Measurements from ENCODE around the gene CARD19.

DNA sequence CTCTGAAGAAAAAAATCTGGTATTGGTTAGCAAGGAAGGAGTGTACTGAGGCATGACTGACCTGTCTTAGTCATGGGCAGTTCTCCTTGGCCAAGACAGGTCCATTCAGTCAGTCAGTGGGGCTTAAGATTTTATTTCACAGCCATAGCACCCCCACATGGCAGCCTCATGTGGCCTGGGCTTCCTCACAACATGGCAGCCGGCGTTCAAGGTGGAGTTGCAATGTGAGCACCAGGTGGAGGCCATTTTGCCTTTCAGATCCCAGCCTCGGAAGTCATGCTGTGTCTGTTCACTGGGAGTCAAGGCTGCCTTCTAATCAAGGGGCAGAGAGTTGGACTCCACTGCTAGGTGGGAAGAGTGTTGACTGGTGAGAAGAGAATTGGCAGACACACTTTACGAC lies 10.3 kb upstream of the CARD19 start:
- TF ChIP-seq, protein P1, sequence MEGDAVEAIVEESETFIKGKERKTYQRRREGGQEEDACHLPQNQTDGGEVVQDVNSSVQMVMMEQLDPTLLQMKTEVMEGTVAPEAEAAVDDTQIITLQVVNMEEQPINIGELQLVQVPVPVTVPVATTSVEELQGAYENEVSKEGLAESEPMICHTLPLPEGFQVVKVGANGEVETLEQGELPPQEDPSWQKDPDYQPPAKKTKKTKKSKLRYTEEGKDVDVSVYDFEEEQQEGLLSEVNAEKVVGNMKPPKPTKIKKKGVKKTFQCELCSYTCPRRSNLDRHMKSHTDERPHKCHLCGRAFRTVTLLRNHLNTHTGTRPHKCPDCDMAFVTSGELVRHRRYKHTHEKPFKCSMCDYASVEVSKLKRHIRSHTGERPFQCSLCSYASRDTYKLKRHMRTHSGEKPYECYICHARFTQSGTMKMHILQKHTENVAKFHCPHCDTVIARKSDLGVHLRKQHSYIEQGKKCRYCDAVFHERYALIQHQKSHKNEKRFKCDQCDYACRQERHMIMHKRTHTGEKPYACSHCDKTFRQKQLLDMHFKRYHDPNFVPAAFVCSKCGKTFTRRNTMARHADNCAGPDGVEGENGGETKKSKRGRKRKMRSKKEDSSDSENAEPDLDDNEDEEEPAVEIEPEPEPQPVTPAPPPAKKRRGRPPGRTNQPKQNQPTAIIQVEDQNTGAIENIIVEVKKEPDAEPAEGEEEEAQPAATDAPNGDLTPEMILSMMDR (IDR thresholded peaks at IDR 0.05; ENCODE audit: control extremely low read depth in 1 of 3, insufficient read depth in 1 of 3, low read depth in 1 of 3, low read length in 3 of 3): no peak
- TF ChIP-seq, protein P2, sequence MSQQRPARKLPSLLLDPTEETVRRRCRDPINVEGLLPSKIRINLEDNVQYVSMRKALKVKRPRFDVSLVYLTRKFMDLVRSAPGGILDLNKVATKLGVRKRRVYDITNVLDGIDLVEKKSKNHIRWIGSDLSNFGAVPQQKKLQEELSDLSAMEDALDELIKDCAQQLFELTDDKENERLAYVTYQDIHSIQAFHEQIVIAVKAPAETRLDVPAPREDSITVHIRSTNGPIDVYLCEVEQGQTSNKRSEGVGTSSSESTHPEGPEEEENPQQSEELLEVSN (IDR thresholded peaks at IDR 0.05): no peak
- TF ChIP-seq ZNF274 (IDR thresholded peaks at IDR 0.05; ENCODE audit: borderline replicate concordance, extremely low read depth, low read length) (no peak), TAF1 (IDR thresholded peaks at IDR 0.05; ENCODE audit: low read depth, low read length) (no peak), POLR2A (IDR thresholded peaks at IDR 0.05; ENCODE audit: control extremely low read depth in 1 of 2, low read depth in 2 of 2, low read length in 2 of 2) (no peak), EZH2 (IDR thresholded peaks at IDR 0.05; ENCODE audit: low read depth, low read length, severe bottlenecking) (no peak), SP1 (IDR thresholded peaks at IDR 0.05; ENCODE audit: low read depth, low read length) (no peak), CEBPB (IDR thresholded peaks at IDR 0.05; ENCODE audit: low read depth, low read length) (no peak), JUND (IDR thresholded peaks at IDR 0.05; ENCODE audit: low read length) (no peak), EP300 (IDR thresholded peaks at IDR 0.05; ENCODE audit: borderline replicate concordance in 1 of 2, low read depth in 2 of 2, low read length in 2 of 2) (no peak), FOSL1 (IDR thresholded peaks at IDR 0.05; ENCODE audit: insufficient read depth, low read depth, low read length) (no peak), CHD2 (IDR thresholded peaks at IDR 0.05; ENCODE audit: low read length) (no peak), MAFK (IDR thresholded peaks at IDR 0.05; ENCODE audit: low read depth, low read length) (no peak)

Measured in H1 (cell line).